WERI-Rb-1 (cell line): Measurements from ENCODE around the gene SFT2D1.

Source experiments
- DNase-seq: peaks from one replicate; pipeline ENCODE4 v3.0.0-alpha.2; 2020
- H3K27ac ChIP-seq: fragments of 250-450 bp; sonication (Bioruptor Pico); 2 replicates; pipeline ENCODE4 v1.5.1; 2020; ENCODE audit warnings: mild to moderate bottlenecking, moderate library complexity
- H3K27me3 ChIP-seq: fragments of 250-450 bp; sonication (Bioruptor Pico); 2 replicates; pipeline ENCODE4 v1.5.1; 2021; ENCODE audit warnings: mild to moderate bottlenecking, low read depth, moderate library complexity; ENCODE audit not compliant: insufficient read depth, severe bottlenecking
- H3K36me3 ChIP-seq: fragments of 250-450 bp; sonication (Bioruptor Pico); 2 replicates; pipeline ENCODE4 v1.5.1; 2020; ENCODE audit warnings: mild to moderate bottlenecking, moderate library complexity
- H3K4me3 ChIP-seq: 2 replicates; pipeline ENCODE4 v1.5.1; 2011; ENCODE audit warnings: low read depth, mild to moderate bottlenecking, control low read depth, low read length
- H3K9me3 ChIP-seq: fragments of 250-450 bp; sonication (Bioruptor Pico); 2 replicates; pipeline ENCODE4 v1.5.1; 2021; ENCODE audit warnings: mild to moderate bottlenecking, moderate library complexity; ENCODE audit not compliant: severe bottlenecking
- CTCF ChIP-seq: IDR thresholded peaks from 2 replicates; pipeline ENCODE4 v1.5.1; 2011; ENCODE audit warnings: low read depth, mild to moderate bottlenecking, control low read depth, inconsistent platforms, low read length

SFT2D1 gene

GRCh38 chr6:166379800-166380199, 37.5 kb upstream of the SFT2D1 start:
- TF ChIP-seq CTCF, result no peak
- no peak for DNase-seq

GRCh38 chr6:166379103-166379586, 36.8 kb upstream of the SFT2D1 start:
- no peak for DNase-seq
- no peaks in the 10 kb centered on the region for H3K27me3 ChIP-seq
- no peaks in the 10 kb centered on the region for H3K36me3 ChIP-seq
- H3K4me3 ChIP-seq, result no peak overlapping the region
- no peak overlapping the region for H3K27ac ChIP-seq
- TF ChIP-seq CTCF, result no peak
- H3K9me3 ChIP-seq, result no peaks in the 10 kb centered on the region

More at GRCh38 chr6:166379800-166380199, 37.5 kb upstream of the SFT2D1 start:
- Histone ChIP-seq H3K27me3 (no peaks in the 10 kb centered on the region), H3K9me3 (no peaks in the 10 kb centered on the region), H3K4me3 (no peak overlapping the region), H3K36me3 (no peaks in the 10 kb centered on the region), H3K27ac (no peak overlapping the region)

GRCh38 chr6:166377721-166378120, 35.4 kb upstream of the SFT2D1 start:
- Histone ChIP-seq H3K36me3 (no peaks in the 10 kb centered on the region), H3K9me3 (no peaks in the 10 kb centered on the region), H3K27ac (no peak overlapping the region), H3K4me3 (no peak overlapping the region), H3K27me3 (no peaks in the 10 kb centered on the region)
- no peak for DNase-seq
- no peak for TF ChIP-seq CTCF

GRCh38 chr6:166375013-166375412, 32.7 kb upstream of the SFT2D1 start:
- no peak for TF ChIP-seq CTCF
- no peaks in the 10 kb centered on the region for H3K27me3 ChIP-seq
- H3K4me3 ChIP-seq, result no peak overlapping the region
- DNase-seq, result no peak
- no peaks in the 10 kb centered on the region for H3K9me3 ChIP-seq
- H3K27ac ChIP-seq, result no peak overlapping the region
- no peaks in the 10 kb centered on the region for H3K36me3 ChIP-seq

- H3K27ac ChIP-seq, result no peak overlapping the region
- no peaks in the 10 kb centered on the region for H3K36me3 ChIP-seq
- no peak for TF ChIP-seq CTCF
- DNase-seq, result no peak
- no peaks in the 10 kb centered on the region for H3K9me3 ChIP-seq
- no peaks in the 10 kb centered on the region for H3K27me3 ChIP-seq
- no peak overlapping the region for H3K4me3 ChIP-seq
These were observed 28.1 kb upstream of the SFT2D1 start for GRCh38 chr6:166370489-166370888.

- no peak overlapping the region for H3K27ac ChIP-seq
- no peak overlapping the region for H3K4me3 ChIP-seq
- DNase-seq, result no peak
- H3K9me3 ChIP-seq, result no peaks in the 10 kb centered on the region
- TF ChIP-seq CTCF, result no peak
- peaks cover 3% of the 10 kb centered on the region for H3K36me3 ChIP-seq
- H3K27me3 ChIP-seq, result no peaks in the 10 kb centered on the region
These were observed 27.4 kb upstream of the SFT2D1 start for GRCh38 chr6:166369782-166370181.
